SK-N-SH (cell line): Measurements from ENCODE around the gene ZNF148.

ENCODE experiments used
- EP300 ChIP-seq, 2 experiments: IDR thresholded peaks; 2 replicates each; pipeline versions ENCODE4 v1.4.0 to v1.6.1; 2012; ENCODE audit warnings: borderline replicate concordance in 1 of 2, low read depth in 1 of 2, low read length in 1 of 2
- FOSL2 ChIP-seq: IDR thresholded peaks from 2 replicates; pipeline ENCODE4 v1.4.0; 2012; ENCODE audit warnings: low read depth, mild to moderate bottlenecking, moderate library complexity, borderline replicate concordance
- FOXM1 ChIP-seq: IDR thresholded peaks from 2 replicates; pipeline ENCODE4 v1.4.0; 2012; ENCODE audit warnings: low read depth, mild to moderate bottlenecking
- GABPA ChIP-seq: IDR thresholded peaks from 2 replicates; pipeline ENCODE4 v1.4.0; 2012; ENCODE audit warnings: low read depth, mild to moderate bottlenecking
- GATA2 ChIP-seq: sonication (generic); formaldehyde crosslinking; IDR thresholded peaks from 2 replicates; pipeline ENCODE4 v1.5.0; 2020; ENCODE audit warnings: mild to moderate bottlenecking, missing genetic modification reagents
- IRF3 ChIP-seq: fragments of 150-350 bp; IDR thresholded peaks from 2 replicates; pipeline ENCODE4 v1.6.1; 2016; ENCODE audit warnings: mild to moderate bottlenecking, low read depth, low read length
- NRF1 ChIP-seq: IDR thresholded peaks from 2 replicates; pipeline ENCODE4 v1.6.1; 2012; ENCODE audit warnings: low read depth, mild to moderate bottlenecking, low read length
- POLR2AphosphoS5 ChIP-seq: IDR thresholded peaks from 2 replicates; pipeline ENCODE4 v1.6.1; 2012; ENCODE audit warnings: low read depth, low read length
- RFX5 ChIP-seq: IDR thresholded peaks from 2 replicates; pipeline ENCODE4 v1.6.1; 2012; ENCODE audit warnings: mild to moderate bottlenecking, improper control_type of control experiment, low read length
- SMC3 ChIP-seq: IDR thresholded peaks from 2 replicates; pipeline ENCODE4 v1.6.1; 2012; ENCODE audit warnings: low read depth, low read length, improper control_type of control experiment
- TEAD4 ChIP-seq: IDR thresholded peaks from 2 replicates; pipeline ENCODE4 v1.4.0; 2012; ENCODE audit warnings: mild to moderate bottlenecking, borderline replicate concordance; ENCODE audit not compliant: insufficient read depth
- USF2 ChIP-seq: fragments of 150-350 bp; IDR thresholded peaks from 2 replicates; pipeline ENCODE4 v1.6.1; 2017; ENCODE audit warnings: antibody characterized with exemption, low read length, low read depth, borderline replicate concordance
- TF ChIP-seq, protein P1 (sequence below): fragments of 200-600 bp; sonication (generic); IDR thresholded peaks from 2 replicates; pipeline ENCODE4 v1.6.1; 2017; ENCODE audit warnings: antibody characterized with exemption, mild to moderate bottlenecking, moderate library complexity

DNA sequence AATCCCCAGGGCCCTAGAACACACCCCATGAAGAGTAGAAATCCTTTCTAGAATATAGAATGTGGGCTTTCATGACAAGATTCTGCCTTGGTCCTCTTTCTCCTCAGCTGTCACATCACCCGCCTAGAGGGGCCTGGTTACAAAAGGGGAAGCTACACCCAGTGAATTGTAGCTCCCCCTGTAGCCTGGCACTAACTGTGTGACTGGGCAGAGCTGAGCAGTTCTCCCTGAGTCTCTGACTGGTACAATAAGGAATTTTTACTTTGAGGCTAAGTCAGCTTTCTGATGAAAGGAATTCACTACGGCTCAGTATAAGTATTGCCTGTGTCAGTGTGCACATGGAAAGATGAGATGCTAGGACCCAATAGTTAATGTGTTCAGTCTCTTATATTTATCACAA is 28.7 kb upstream of the ZNF148 start:
- TF ChIP-seq, protein P1, sequence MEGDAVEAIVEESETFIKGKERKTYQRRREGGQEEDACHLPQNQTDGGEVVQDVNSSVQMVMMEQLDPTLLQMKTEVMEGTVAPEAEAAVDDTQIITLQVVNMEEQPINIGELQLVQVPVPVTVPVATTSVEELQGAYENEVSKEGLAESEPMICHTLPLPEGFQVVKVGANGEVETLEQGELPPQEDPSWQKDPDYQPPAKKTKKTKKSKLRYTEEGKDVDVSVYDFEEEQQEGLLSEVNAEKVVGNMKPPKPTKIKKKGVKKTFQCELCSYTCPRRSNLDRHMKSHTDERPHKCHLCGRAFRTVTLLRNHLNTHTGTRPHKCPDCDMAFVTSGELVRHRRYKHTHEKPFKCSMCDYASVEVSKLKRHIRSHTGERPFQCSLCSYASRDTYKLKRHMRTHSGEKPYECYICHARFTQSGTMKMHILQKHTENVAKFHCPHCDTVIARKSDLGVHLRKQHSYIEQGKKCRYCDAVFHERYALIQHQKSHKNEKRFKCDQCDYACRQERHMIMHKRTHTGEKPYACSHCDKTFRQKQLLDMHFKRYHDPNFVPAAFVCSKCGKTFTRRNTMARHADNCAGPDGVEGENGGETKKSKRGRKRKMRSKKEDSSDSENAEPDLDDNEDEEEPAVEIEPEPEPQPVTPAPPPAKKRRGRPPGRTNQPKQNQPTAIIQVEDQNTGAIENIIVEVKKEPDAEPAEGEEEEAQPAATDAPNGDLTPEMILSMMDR = peak; percentile 40
- TF ChIP-seq IRF3 = no peak
- TF ChIP-seq GABPA = no peak
- TF ChIP-seq SMC3 = no peak
- TF ChIP-seq NRF1 = no peak
- no peak for TF ChIP-seq RFX5
- TF ChIP-seq TEAD4 = no peak
- no peak for TF ChIP-seq POLR2AphosphoS5
- TF ChIP-seq EP300 (IDR thresholded peaks at IDR 0.05; ENCODE audit: borderline replicate concordance in 1 of 2, low read depth in 1 of 2, low read length in 1 of 2) = no peak
- TF ChIP-seq GATA2 (CRISPR knock-in tag) = no peak
- TF ChIP-seq USF2 = no peak
- TF ChIP-seq FOSL2 = no peak
- no peak for TF ChIP-seq FOXM1
